Activated CD4-positive, alpha-beta T cell treated with anti-CD3 and anti-CD28 coated beads, Interleukin-2, amount 10 ng/mL, durations not matched to agents 7 days and 5 days (primary cell): ENCODE measurements around the gene SPATS2. TPM values are rescaled to one million over a fixed set of nuclear protein-coding genes. Genes with fewer than 3 reads are reported as not detected.
"Not testable (repeated sequence)": the region's sequence is repeated elsewhere in the genome, so short reads cannot be mapped to it uniquely, and the experiment has no call there.

Experiments used
- CTCF ChIA-PET: fragments of 350-600 bp; sonication (Branson Sonifier 250); formaldehyde crosslinking; loops from one replicate; lab custom pipeline; 2021; ENCODE audit warnings: antibody characterized with exemption; lab: Charles Lee
- POLR2A ChIA-PET: fragments of 350-600 bp; sonication (Branson Sonifier 250); formaldehyde crosslinking; loops from one replicate; lab custom pipeline; 2021; ENCODE audit warnings: antibody characterized with exemption; lab: Charles Lee
- DNase-seq: peaks from one replicate; pipeline ENCODE4 v3.0.0-alpha.2; 2020
- H3K27ac Mint-ChIP-seq: one replicate; pipeline ENCODE4 v1.8.0; 2021; ENCODE audit warnings: mild to moderate bottlenecking, moderate library complexity, mixed read lengths
- H3K27me3 Mint-ChIP-seq: one replicate; pipeline ENCODE4 v1.8.0; 2021; ENCODE audit warnings: mixed read lengths
- H3K36me3 Mint-ChIP-seq: one replicate; pipeline ENCODE4 v1.8.0; 2021; ENCODE audit warnings: low read depth, mixed read lengths
- H3K4me1 Mint-ChIP-seq: one replicate; pipeline ENCODE4 v1.8.0; 2021; ENCODE audit warnings: mixed read lengths
- H3K4me3 Mint-ChIP-seq: one replicate; pipeline ENCODE4 v1.8.0; 2021; ENCODE audit warnings: mild to moderate bottlenecking, moderate library complexity, mixed read lengths
- H3K9me3 Mint-ChIP-seq: one replicate; pipeline ENCODE4 v1.8.0; 2021; ENCODE audit warnings: mixed read lengths
- total RNA-seq, 2 experiments: library from RNA; stranded (reverse); gene quantifications; one replicate each; pipeline ENCODE4 v1.2.3, GENCODE V29; 2021

SPATS2 gene
- total RNA-seq, 2 experiments from 2014 or later = 12.8 to 20.3 TPM

DNA sequence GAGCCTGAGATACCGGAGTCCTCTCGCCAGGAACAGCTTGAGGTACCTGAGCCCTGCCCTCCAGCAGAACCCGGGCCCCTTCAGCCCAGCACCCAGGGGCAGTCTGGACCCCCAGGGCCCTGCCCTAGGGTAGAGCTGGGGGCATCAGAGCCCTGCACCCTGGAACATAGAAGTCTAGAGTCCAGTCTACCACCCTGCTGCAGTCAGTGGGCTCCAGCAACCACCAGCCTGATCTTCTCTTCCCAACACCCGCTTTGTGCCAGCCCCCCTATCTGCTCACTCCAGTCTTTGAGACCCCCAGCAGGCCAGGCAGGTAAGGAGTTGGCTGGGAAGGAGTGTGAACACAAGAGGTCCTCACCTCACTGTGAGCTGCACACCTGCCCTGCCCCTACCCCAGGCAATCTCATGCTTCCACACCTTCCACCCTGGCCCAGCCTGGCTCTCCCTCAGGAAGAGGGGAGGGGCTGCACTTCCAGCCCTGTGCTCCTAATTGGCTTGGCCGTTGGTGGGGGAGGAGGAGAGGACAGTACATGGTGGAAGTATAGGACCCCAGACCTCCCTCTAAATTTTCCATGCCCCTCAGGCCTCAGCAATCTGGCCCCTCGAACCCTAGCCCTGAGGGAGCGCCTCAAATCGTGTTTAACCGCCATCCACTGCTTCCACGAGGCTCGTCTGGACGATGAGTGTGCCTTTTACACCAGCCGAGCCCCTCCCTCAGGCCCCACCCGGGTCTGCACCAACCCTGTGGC is 36.5 kb upstream of the SPATS2 start:
- no peak for DNase-seq
- Mint-ChIP-seq H3K9me3 (no peaks in the 10 kb centered on the region), H3K36me3 (peaks cover 48% of the 10 kb centered on the region), H3K4me3 (no peak overlapping the region), H3K27ac (no peak overlapping the region), H3K27me3 (peaks cover 36% of the 10 kb centered on the region), H3K4me1 (peaks cover 22% of the 10 kb centered on the region)
- ChIA-PET POLR2A (interaction anchor here (0.5 to 1.9 kb wide), 3 partner anchors 8 to 117 kb away, joined by 3 to 11 read pairs (median 3); partner anchors contain the start of gene TROAP), CTCF (interaction anchor here (0.5 to 3.9 kb wide), 7 partner anchors 8 to 64 kb away, joined by 3 to 30 read pairs (median 8); partner anchors contain the start of genes DNAJC22, PRPH, SPATS2 and TROAP)

- Mint-ChIP-seq H3K27ac (peak overlapping the region; percentile 34), H3K4me3 (no peak overlapping the region), H3K4me1 (peaks cover 21% of the 10 kb centered on the region), H3K27me3 (peaks cover 38% of the 10 kb centered on the region), H3K9me3 (no peaks in the 10 kb centered on the region), H3K36me3 (peaks cover 44% of the 10 kb centered on the region)
- POLR2A ChIA-PET = interaction anchor here (0.5 to 1.9 kb wide), 4 partner anchors 9 to 116 kb away, joined by 3 to 11 read pairs (median 4); partner anchors contain the start of gene TROAP
- DNase-seq = no peak
- CTCF ChIA-PET = interaction anchor here (1.0 to 3.9 kb wide), 6 partner anchors 9 to 37 kb away, joined by 3 to 30 read pairs (median 10); partner anchors contain the start of genes DNAJC22, PRPH, SPATS2 and TROAP
Observed at GRCh38 chr12:49331380-49332222, 35.7 kb upstream of the SPATS2 start.

DNA sequence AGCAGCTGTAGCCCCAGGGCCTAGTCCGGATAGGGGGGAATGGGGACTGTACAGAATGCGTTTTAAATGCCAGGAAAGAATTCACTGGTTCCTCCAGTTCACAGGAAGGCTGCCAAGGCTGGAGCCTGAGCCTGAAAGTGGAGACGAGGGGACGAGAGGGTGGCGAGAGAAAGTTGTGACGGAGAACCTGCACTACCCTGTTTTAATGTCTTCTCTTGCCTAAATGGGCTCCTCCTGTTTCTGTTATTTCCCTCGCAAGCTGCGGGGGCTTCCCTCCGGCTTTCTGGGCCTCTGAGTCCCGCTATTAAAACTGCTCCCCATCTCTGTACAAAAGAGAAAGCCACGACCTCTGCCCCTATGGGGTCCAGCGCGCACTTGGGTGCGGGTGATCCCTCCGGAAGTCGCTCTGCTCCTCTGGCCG is 34.8 kb upstream of the SPATS2 start:
- Mint-ChIP-seq H3K27me3 (peaks cover 47% of the 10 kb centered on the region), H3K9me3 (no peaks in the 10 kb centered on the region), H3K36me3 (peaks cover 42% of the 10 kb centered on the region), H3K4me3 (no peak overlapping the region), H3K4me1 (peaks cover 30% of the 10 kb centered on the region), H3K27ac (no peak overlapping the region)
- no peak for DNase-seq
- ChIA-PET POLR2A (interaction anchor here (1.9 kb wide), 1 partner anchor 10 kb away, joined by 11 read pairs; the partner anchor contains the start of gene TROAP), CTCF (interaction anchor here (1.0 to 3.9 kb wide), 7 partner anchors 10 to 38 kb away, joined by 3 to 30 read pairs (median 8); partner anchors contain the start of genes DNAJC22, PRPH, SPATS2 and TROAP)

- Mint-ChIP-seq H3K4me1 (peaks cover 32% of the 10 kb centered on the region), H3K36me3 (peaks cover 37% of the 10 kb centered on the region), H3K9me3 (no peaks in the 10 kb centered on the region), H3K4me3 (peak overlapping the region; percentile 47), H3K27ac (no peak overlapping the region), H3K27me3 (peaks cover 52% of the 10 kb centered on the region)
- no peak for DNase-seq
- ChIA-PET CTCF (interaction anchor here (1.5 to 3.9 kb wide), 3 partner anchors 10 to 39 kb away, joined by 7 to 30 read pairs (median 8); partner anchors contain the start of gene PRPH), POLR2A (no interaction called here)
Observed at GRCh38 chr12:49332891-49333371, 34.3 kb upstream of the SPATS2 start.

- POLR2A ChIA-PET, H3K27ac Mint-ChIP-seq: not testable (repeated sequence)
- peaks cover 34% of the 10 kb centered on the region for H3K4me1 Mint-ChIP-seq
Observed at GRCh38 chr12:49333778-49334177, 33.5 kb upstream of the SPATS2 start.

DNA sequence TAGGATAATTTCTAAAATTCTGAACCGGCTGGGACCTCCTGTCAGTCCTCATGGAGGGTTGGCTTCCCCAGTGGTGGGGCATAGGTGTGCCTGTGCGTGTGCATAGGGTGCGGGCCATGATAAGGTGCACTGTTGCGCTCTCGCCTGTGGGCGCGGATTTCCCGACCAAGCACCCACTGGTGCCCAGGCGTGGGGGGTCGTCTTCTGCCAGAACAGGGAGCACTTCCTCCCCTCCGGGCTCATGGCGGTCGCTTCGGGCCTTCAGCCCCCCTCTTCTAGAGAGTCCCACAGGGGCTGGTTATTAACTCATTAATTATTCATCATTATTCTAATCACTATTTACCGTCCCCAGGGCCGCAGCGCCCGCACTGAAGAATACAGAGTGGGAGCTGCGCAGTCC is 33.0 kb upstream of the SPATS2 start:
- no peak overlapping the region for H3K4me3 Mint-ChIP-seq
- CTCF ChIA-PET = interaction anchor here (0.8 to 4.6 kb wide), 6 partner anchors 8 to 247 kb away, joined by 3 to 30 read pairs (median 5); partner anchors contain the start of gene TROAP
- H3K27me3 Mint-ChIP-seq = peaks cover 65% of the 10 kb centered on the region
- no peak overlapping the region for H3K27ac Mint-ChIP-seq
- H3K36me3 Mint-ChIP-seq = peaks cover 30% of the 10 kb centered on the region
- no peaks in the 10 kb centered on the region for H3K9me3 Mint-ChIP-seq
- POLR2A ChIA-PET = no interaction called here
- H3K4me1 Mint-ChIP-seq = peaks cover 34% of the 10 kb centered on the region
- no peak for DNase-seq

More at GRCh38 chr12:49333778-49334177, 33.5 kb upstream of the SPATS2 start:
- H3K36me3 Mint-ChIP-seq = peaks cover 34% of the 10 kb centered on the region
- not testable (repeated sequence) for DNase-seq, H3K9me3 Mint-ChIP-seq, H3K4me3 Mint-ChIP-seq
- peaks cover 60% of the 10 kb centered on the region for H3K27me3 Mint-ChIP-seq
- CTCF ChIA-PET = interaction anchor here (0.8 to 3.9 kb wide), 3 partner anchors 9 to 14 kb away, joined by 3 to 30 read pairs (median 7); no protein-coding TSS in a partner anchor

DNA sequence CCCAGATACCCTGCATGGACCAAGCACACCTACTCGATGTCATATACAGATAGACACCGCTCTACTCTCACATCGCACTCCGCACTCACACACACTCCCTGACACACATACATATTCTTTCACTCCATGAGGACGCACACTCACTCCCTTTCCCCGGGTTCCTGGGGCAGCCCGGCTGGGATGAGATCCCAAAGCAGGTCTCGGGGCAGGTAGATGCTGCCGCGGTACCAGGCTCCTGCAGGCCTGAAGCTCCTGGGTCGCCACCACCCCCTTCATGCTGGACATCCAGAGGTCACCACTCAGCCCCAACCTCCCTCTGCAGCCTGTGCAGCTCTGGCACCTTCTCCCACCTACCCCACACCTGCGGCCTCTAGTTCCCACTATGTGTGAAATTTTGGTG is 32.6 kb upstream of the SPATS2 start:
- Mint-ChIP-seq H3K4me3 (no peak overlapping the region), H3K4me1 (peaks cover 34% of the 10 kb centered on the region), H3K36me3 (peaks cover 25% of the 10 kb centered on the region), H3K27me3 (peaks cover 69% of the 10 kb centered on the region), H3K27ac (no peak overlapping the region), H3K9me3 (no peaks in the 10 kb centered on the region)
- CTCF ChIA-PET = interaction anchor here (1.0 to 4.6 kb wide), 5 partner anchors 8 to 246 kb away, joined by 3 to 30 read pairs (median 7); partner anchors contain the start of gene TROAP
- POLR2A ChIA-PET = no interaction called here
- DNase-seq = no peak

DNA sequence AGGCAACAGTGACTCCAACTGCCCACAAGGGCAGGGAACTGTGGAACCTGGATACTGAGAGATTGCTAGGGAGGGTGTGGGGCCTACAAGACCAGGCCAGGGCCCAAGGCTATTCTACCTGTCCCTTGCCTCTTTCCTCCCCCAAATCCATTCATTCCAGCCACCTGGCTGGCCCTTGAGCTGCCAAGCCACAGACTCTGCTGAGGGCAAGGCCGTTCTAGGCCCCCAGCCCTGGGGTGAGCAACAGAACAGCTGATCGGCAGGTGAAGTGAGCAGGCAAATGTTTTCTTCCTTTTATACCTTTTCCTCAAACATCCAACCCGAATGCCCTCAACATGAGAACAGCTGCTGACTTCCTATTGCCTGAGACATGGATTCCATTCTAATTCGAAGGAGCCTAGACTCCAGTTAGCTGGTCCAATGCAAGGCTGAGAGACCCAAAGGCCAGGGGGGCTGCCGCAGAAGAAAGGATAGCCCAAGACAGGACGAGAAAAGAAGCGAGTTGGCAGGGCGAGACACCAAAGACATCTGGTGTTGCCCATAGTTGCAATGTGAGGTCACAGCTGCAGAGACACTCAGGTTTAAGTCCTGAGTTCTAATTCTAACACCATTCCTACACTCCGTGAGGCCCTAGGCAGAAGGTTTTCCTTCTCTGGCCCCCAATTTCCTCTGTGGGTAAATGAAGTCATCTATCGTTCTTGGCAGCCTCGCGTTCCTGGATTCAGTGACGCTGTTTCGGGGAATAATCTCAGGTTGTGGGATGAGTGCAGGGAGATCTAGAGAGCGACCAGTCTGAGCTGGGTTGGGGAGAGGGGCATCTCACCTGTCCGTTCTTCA is 31.9 kb upstream of the SPATS2 start:
- Mint-ChIP-seq H3K27ac (peak overlapping the region; percentile 61), H3K4me3 (no peak overlapping the region), H3K4me1 (peaks cover 34% of the 10 kb centered on the region), H3K36me3 (peaks cover 20% of the 10 kb centered on the region), H3K9me3 (no peaks in the 10 kb centered on the region), H3K27me3 (peaks cover 75% of the 10 kb centered on the region)
- DNase-seq = no peak
- CTCF ChIA-PET = interaction anchor here (1.0 to 4.6 kb wide), 4 partner anchors 11 to 246 kb away, joined by 3 to 29 read pairs (median 5); partner anchors contain the start of gene TROAP
- POLR2A ChIA-PET = no interaction called here

- CTCF ChIA-PET = interaction anchor here (1.1 to 4.6 kb wide), 8 partner anchors 11 to 59 kb away, joined by 3 to 29 read pairs (median 8); partner anchors contain the start of genes DNAJC22, PRPH and TROAP
- Mint-ChIP-seq H3K4me3 (no peak overlapping the region), H3K27ac (no peak overlapping the region), H3K27me3 (peaks cover 83% of the 10 kb centered on the region), H3K36me3 (peaks cover 14% of the 10 kb centered on the region), H3K9me3 (no peaks in the 10 kb centered on the region), H3K4me1 (peaks cover 34% of the 10 kb centered on the region)
- POLR2A ChIA-PET = no interaction called here
- DNase-seq = no peak
Observed at GRCh38 chr12:49335955-49336644, 31.2 kb upstream of the SPATS2 start.

- DNase-seq = peak; percentile 86
- H3K27me3 Mint-ChIP-seq = peaks cover 86% of the 10 kb centered on the region
- CTCF ChIA-PET = interaction anchor here (0.9 to 4.6 kb wide), 12 partner anchors 10 to 173 kb away, joined by 3 to 29 read pairs (median 6); partner anchors contain the start of genes DNAJC22, PRPH and TROAP
- peaks cover 31% of the 10 kb centered on the region for H3K4me1 Mint-ChIP-seq
- no peaks in the 10 kb centered on the region for H3K9me3 Mint-ChIP-seq
- H3K27ac Mint-ChIP-seq = peak within 1 kb of the TSS; percentile 43
- POLR2A ChIA-PET = no interaction called here
- H3K4me3 Mint-ChIP-seq = peak within 1 kb of the TSS; percentile 53
- H3K36me3 Mint-ChIP-seq = peaks cover 7% of the 10 kb centered on the region
Observed at GRCh38 chr12:49336645-49337584, 30.3 kb upstream of the SPATS2 start, which contains the start of gene C1QL4. Gene C1QL4 (minus strand): TSS chr12:49337188. CDS start chr12:49336477, 711 bp downstream.
